Measurements from ENCODE around the gene LIMS2.

LIMS2 gene

DNA sequence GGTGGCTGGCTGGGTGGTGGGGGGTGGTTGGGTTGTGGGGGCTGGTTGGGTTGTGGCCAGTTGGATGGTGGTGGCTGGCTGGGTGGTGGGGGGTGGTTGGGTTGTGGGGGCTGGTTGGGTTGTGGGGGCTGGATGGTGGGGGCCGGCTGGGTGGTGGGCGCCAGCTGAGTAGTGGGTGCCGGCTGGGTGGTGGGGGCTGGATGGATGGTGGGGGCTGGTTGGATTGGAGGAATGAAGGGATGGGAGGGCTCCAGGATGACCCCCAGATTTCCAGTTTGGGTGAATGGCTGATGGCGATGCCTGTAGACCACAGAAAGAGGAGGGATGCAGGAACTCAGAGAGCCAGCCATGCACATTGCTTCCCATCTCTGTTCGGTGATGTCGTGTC lies 56.1 kb downstream of the LIMS2 start:
- TF ChIP-seq, protein P1, sequence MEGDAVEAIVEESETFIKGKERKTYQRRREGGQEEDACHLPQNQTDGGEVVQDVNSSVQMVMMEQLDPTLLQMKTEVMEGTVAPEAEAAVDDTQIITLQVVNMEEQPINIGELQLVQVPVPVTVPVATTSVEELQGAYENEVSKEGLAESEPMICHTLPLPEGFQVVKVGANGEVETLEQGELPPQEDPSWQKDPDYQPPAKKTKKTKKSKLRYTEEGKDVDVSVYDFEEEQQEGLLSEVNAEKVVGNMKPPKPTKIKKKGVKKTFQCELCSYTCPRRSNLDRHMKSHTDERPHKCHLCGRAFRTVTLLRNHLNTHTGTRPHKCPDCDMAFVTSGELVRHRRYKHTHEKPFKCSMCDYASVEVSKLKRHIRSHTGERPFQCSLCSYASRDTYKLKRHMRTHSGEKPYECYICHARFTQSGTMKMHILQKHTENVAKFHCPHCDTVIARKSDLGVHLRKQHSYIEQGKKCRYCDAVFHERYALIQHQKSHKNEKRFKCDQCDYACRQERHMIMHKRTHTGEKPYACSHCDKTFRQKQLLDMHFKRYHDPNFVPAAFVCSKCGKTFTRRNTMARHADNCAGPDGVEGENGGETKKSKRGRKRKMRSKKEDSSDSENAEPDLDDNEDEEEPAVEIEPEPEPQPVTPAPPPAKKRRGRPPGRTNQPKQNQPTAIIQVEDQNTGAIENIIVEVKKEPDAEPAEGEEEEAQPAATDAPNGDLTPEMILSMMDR (IDR thresholded peaks at IDR 0.05; ENCODE audit: low read depth, low read length): no peak
- TF ChIP-seq EZH2phosphoT487 (IDR thresholded peaks at IDR 0.05; ENCODE audit: low read depth): no peak
- Histone ChIP-seq H3K9me3 (ENCODE audit: insufficient read depth, low read length) (no peaks in the 10 kb centered on the region), H3K27ac (ENCODE audit: low read length) (no peak overlapping the region), H3K4me1 (ENCODE audit: low read length) (no peaks in the 10 kb centered on the region), H4K20me1 (ENCODE audit: insufficient read depth, low read length) (no peaks in the 10 kb centered on the region), H3K4me3 (ENCODE audit: low read length) (no peak overlapping the region), H3K36me3 (replicated peaks; ENCODE audit: low read depth, low read length) (no peaks in the 10 kb centered on the region), H3K79me2 (ENCODE audit: low read length) (no peaks in the 10 kb centered on the region), H3K9ac (ENCODE audit: low read length) (no peak overlapping the region), H3K27me3 (ENCODE audit: low read depth, low read length) (no peaks in the 10 kb centered on the region; the same call in 1 of the 2 replicates), H2AFZ (ENCODE audit: low read depth, low read length) (no peak overlapping the region), H3K4me2 (ENCODE audit: low read length) (no peak overlapping the region)

DNA sequence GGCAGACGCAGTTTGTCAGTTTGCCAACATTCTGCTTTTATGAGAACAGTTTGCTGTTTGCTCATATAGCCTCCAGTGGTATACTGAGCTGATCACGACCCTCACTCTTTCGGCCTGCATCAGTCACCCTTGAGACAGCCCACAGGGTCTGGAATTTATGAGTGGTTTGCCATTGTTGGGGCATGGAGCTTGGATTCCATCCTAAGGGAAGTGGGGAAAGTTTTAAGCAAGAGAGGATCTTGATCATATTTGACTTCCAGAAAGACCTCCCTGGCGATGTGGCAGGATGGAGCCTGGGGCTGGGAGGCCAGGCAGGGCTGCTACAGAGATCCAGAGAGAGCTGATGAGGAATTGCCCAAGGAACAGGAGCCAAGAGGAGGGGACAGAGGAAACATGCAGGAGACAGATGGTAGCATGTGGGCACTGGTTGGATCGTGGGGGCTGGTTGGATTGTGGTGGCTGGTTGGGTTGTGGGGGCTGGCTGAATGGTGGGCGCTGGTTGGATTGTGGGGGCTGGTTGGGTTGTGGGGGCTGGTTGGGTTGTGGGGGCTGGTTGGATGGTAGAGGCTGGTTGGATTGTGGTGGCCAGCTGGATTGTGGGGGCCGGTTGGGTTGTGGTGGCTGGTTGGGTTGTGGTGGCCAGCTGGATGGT lies 56.7 kb downstream of the LIMS2 start:
- Histone ChIP-seq H3K79me2 (ENCODE audit: low read length) (no peaks in the 10 kb centered on the region), H3K27me3 (ENCODE audit: low read depth, low read length) (peaks cover 4% of the 10 kb centered on the region; the same call in 1 of the 2 replicates), H3K4me1 (ENCODE audit: low read length) (no peaks in the 10 kb centered on the region), H3K36me3 (replicated peaks; ENCODE audit: low read depth, low read length) (no peaks in the 10 kb centered on the region), H3K9me3 (ENCODE audit: insufficient read depth, low read length) (no peaks in the 10 kb centered on the region), H3K4me3 (ENCODE audit: low read length) (no peak overlapping the region), H4K20me1 (ENCODE audit: insufficient read depth, low read length) (no peaks in the 10 kb centered on the region), H2AFZ (ENCODE audit: low read depth, low read length) (no peak overlapping the region), H3K27ac (ENCODE audit: low read length) (no peak overlapping the region), H3K9ac (ENCODE audit: low read length) (no peak overlapping the region), H3K4me2 (ENCODE audit: low read length) (no peak overlapping the region)
- TF ChIP-seq, protein P1 (IDR thresholded peaks at IDR 0.05; ENCODE audit: low read depth, low read length): no peak
- no peak for TF ChIP-seq EZH2phosphoT487 (IDR thresholded peaks at IDR 0.05; ENCODE audit: low read depth)

DNA sequence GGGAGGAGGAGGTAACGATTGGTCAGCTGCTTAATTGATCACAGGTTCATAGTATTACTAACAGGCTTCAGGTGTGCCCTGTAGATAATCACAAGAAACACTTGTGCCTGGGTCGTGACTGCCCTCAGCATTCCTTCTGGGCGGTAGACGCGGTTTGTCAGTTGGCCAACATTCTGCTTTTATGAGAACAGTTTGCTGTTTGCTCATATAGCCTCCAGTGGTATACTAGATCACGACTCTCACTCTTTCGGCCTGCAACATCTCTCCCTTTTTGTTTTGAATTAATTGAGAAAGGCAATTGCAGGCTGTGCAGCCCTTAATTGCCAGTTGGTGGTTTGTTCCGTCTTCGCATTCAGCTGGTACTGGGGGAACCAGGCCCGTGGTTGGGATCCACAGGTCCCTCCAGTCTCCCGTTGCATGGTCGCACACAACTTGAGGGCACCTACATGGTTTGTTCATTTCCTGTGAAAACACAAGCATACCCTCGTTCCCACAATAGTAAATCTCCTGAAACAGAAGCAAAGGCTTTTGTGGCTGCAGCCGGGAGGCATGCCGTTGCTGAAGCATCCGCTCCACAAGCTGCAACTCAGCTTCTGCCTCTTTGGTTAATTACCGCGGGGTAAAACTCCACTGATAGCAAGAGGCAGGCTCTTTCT lies 59.7 kb downstream of the LIMS2 start:
- H3K9ac ChIP-seq (ENCODE audit: low read length): no peak overlapping the region

DNA sequence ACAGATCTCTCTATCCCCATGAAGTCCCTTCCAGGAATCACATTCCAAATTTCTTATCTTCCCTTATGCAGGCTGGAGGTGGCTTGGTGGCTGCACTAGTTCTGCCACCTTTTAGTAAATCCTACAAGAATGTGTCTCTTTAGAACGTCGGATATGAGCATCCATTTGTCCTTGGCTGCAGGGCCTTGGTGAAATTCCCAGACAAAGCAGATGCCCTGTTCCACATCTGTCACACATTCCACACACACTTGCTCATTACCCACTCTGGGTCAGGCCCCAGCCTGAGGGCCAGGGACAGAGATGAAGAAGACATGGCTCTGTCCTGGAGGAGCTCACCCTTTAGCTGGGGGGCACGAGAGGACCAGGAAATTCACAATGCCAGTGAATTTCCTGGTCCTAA lies 60.6 kb downstream of the LIMS2 start:
- Histone ChIP-seq H3K36me3 (replicated peaks; ENCODE audit: low read depth, low read length) (no peaks in the 10 kb centered on the region), H4K20me1 (ENCODE audit: insufficient read depth, low read length) (no peaks in the 10 kb centered on the region), H3K4me1 (ENCODE audit: low read length) (no peaks in the 10 kb centered on the region), H3K27me3 (ENCODE audit: low read depth, low read length) (peaks cover 9% of the 10 kb centered on the region; the same call in 1 of the 2 replicates), H3K4me2 (ENCODE audit: low read length) (no peak overlapping the region), H3K4me3 (ENCODE audit: low read length) (no peak overlapping the region), H2AFZ (ENCODE audit: low read depth, low read length) (no peak overlapping the region), H3K79me2 (ENCODE audit: low read length) (no peaks in the 10 kb centered on the region), H3K27ac (ENCODE audit: low read length) (no peak overlapping the region), H3K9ac (ENCODE audit: low read length) (no peak overlapping the region), H3K9me3 (ENCODE audit: insufficient read depth, low read length) (no peaks in the 10 kb centered on the region)
- TF ChIP-seq, protein P1 (IDR thresholded peaks at IDR 0.05; ENCODE audit: low read depth, low read length): no peak
- no peak for TF ChIP-seq EZH2phosphoT487 (IDR thresholded peaks at IDR 0.05; ENCODE audit: low read depth)

More for the DNA sequence above, 59.7 kb downstream of the LIMS2 start:
- H3K4me3 ChIP-seq (ENCODE audit: low read length): no peak overlapping the region
- peaks cover 9% of the 10 kb centered on the region; the same call in 1 of the 2 replicates for H3K27me3 ChIP-seq (ENCODE audit: low read depth, low read length)
- H3K9me3 ChIP-seq (ENCODE audit: insufficient read depth, low read length): no peaks in the 10 kb centered on the region
- no peaks in the 10 kb centered on the region for H3K4me1 ChIP-seq (ENCODE audit: low read length)
- no peaks in the 10 kb centered on the region for H3K79me2 ChIP-seq (ENCODE audit: low read length)
- TF ChIP-seq, protein P1 (IDR thresholded peaks at IDR 0.05; ENCODE audit: low read depth, low read length): no peak
- no peak for TF ChIP-seq EZH2phosphoT487 (IDR thresholded peaks at IDR 0.05; ENCODE audit: low read depth)
- no peak overlapping the region for H3K27ac ChIP-seq (ENCODE audit: low read length)
- H4K20me1 ChIP-seq (ENCODE audit: insufficient read depth, low read length): no peaks in the 10 kb centered on the region
- H3K4me2 ChIP-seq (ENCODE audit: low read length): no peak overlapping the region
- H3K36me3 ChIP-seq (replicated peaks; ENCODE audit: low read depth, low read length): no peaks in the 10 kb centered on the region
- no peak overlapping the region for H2AFZ ChIP-seq (ENCODE audit: low read depth, low read length)

Measured in OCI-LY3 (cell line).